Stomach smooth muscle (tissue), 2 donors: ENCODE data around the gene ALG13.
"Not testable (repeated sequence)": the region's sequence is repeated elsewhere in the genome, so short reads cannot be mapped to it uniquely, and the experiment has no call there.

Source experiments
- H3K27ac ChIP-seq: one replicate; pipeline ENCODE4 v1.7.0; 2013; ENCODE audit warnings: mild to moderate bottlenecking, low read length, inconsistent platforms
- H3K27me3 ChIP-seq, 2 donors: one replicate each; pipeline ENCODE4 v1.7.0; 2013; ENCODE audit warnings: low read length in 2 of 2; ENCODE audit not compliant: insufficient read depth in 2 of 2, control insufficient read depth in 1 of 2
- H3K36me3 ChIP-seq, 2 donors: one replicate each; pipeline ENCODE4 v1.7.0; 2013; ENCODE audit warnings: low read length in 2 of 2; ENCODE audit not compliant: control insufficient read depth in 2 of 2, insufficient read depth in 2 of 2
- H3K4me1 ChIP-seq: one replicate; pipeline ENCODE4 v1.7.0; 2013; ENCODE audit warnings: low read length; ENCODE audit not compliant: control insufficient read depth, insufficient read depth
- H3K4me3 ChIP-seq, 2 donors: one replicate each; pipeline ENCODE4 v1.7.0; 2013; ENCODE audit warnings: low read length in 2 of 2
- H3K9ac ChIP-seq, 2 donors: one replicate each; pipeline ENCODE4 v1.7.0; 2013; ENCODE audit warnings: low read length in 2 of 2, mild to moderate bottlenecking in 1 of 2
- H3K9me3 ChIP-seq, 2 donors: one replicate each; pipeline ENCODE4 v1.7.0; 2013; ENCODE audit warnings: low read length in 2 of 2; ENCODE audit not compliant: control insufficient read depth in 2 of 2
- donor health status: healthy.
- donor health status: Pancreatic carcinoma.

The ALG13 gene

GRCh38 chrX:111680988-111681779 is at the start of gene ALG13:
TSS of gene ALG13 (plus strand) at chrX:111681170. CDS start at chrX:111681219, 49 bp downstream.
- H3K4me1 ChIP-seq: peaks cover 4% of the 10 kb centered on the region
- H3K9me3 ChIP-seq: no peaks in the 10 kb centered on the region
- peaks cover 3 to 11% of the 10 kb centered on the region in 2 donors for H3K36me3 ChIP-seq

GRCh38 chrX:111634823-111635729 is 45.9 kb upstream of the ALG13 start:
- H3K4me3 ChIP-seq: no peak overlapping the region
- no peak overlapping the region for H3K9ac ChIP-seq
- H3K27me3 ChIP-seq: no peaks in the 10 kb centered on the region
- H3K36me3 ChIP-seq: no peaks in the 10 kb centered on the region
- H3K4me1 ChIP-seq: no peaks in the 10 kb centered on the region
- no peak overlapping the region for H3K27ac ChIP-seq
- H3K9me3 ChIP-seq: no peaks in the 10 kb centered on the region

More at GRCh38 chrX:111680988-111681779, at the start of gene ALG13:
- Histone ChIP-seq H3K9ac (peak within 1 kb of the TSS; percentile 94 to 99), H3K27ac (peak within 1 kb of the TSS; percentile 99), H3K4me3 (peak within 1 kb of the TSS; percentile 67 to 86), H3K27me3 (no peaks in the 10 kb centered on the region)

- no peaks in the 10 kb centered on the region for H3K9me3 ChIP-seq
- H3K36me3 ChIP-seq: no peaks in the 10 kb centered on the region
- H3K27ac ChIP-seq: no peak overlapping the region
- H3K9ac ChIP-seq: no peak overlapping the region
- H3K4me3 ChIP-seq: no peak overlapping the region
- H3K27me3 ChIP-seq: no peaks in the 10 kb centered on the region
- H3K4me1 ChIP-seq: no peaks in the 10 kb centered on the region
Measured at GRCh38 chrX:111641969-111642368, 39.0 kb upstream of the ALG13 start.

GRCh38 chrX:111645165-111645564 is 35.8 kb upstream of the ALG13 start:
- not testable (repeated sequence) for H3K27ac ChIP-seq, H3K4me3 ChIP-seq, H3K4me1 ChIP-seq, H3K27me3 ChIP-seq, H3K9me3 ChIP-seq, H3K9ac ChIP-seq, H3K36me3 ChIP-seq

- Histone ChIP-seq H3K27ac (no peak overlapping the region), H3K4me1 (no peaks in the 10 kb centered on the region), H3K27me3 (peaks cover 0 to 4% of the 10 kb centered on the region in 2 donors), H3K9ac (no peak overlapping the region), H3K4me3 (no peak overlapping the region), H3K9me3 (peaks cover 0 to 2% of the 10 kb centered on the region in 2 donors), H3K36me3 (no peaks in the 10 kb centered on the region)
Measured at GRCh38 chrX:111645607-111646006, 35.4 kb upstream of the ALG13 start.

GRCh38 chrX:111646515-111646914 is 34.5 kb upstream of the ALG13 start:
- Histone ChIP-seq H3K36me3 (no peaks in the 10 kb centered on the region), H3K9ac (no peak overlapping the region), H3K4me1 (no peaks in the 10 kb centered on the region), H3K27ac (no peak overlapping the region), H3K9me3 (peaks cover 0 to 2% of the 10 kb centered on the region in 2 donors), H3K4me3 (no peak overlapping the region), H3K27me3 (peaks cover 0 to 4% of the 10 kb centered on the region in 2 donors)

- Histone ChIP-seq H3K4me3 (no peak overlapping the region), H3K9ac (no peak overlapping the region), H3K4me1 (no peaks in the 10 kb centered on the region), H3K27me3 (peaks cover 0 to 4% of the 10 kb centered on the region in 2 donors), H3K27ac (no peak overlapping the region), H3K36me3 (no peaks in the 10 kb centered on the region), H3K9me3 (peaks cover 0 to 2% of the 10 kb centered on the region in 2 donors)
Measured at GRCh38 chrX:111648802-111649201, 32.2 kb upstream of the ALG13 start.

- Histone ChIP-seq H3K27ac (no peak overlapping the region), H3K9me3 (peaks cover 0 to 2% of the 10 kb centered on the region in 2 donors), H3K4me1 (no peaks in the 10 kb centered on the region), H3K9ac (no peak overlapping the region), H3K36me3 (no peaks in the 10 kb centered on the region), H3K27me3 (peaks cover 0 to 4% of the 10 kb centered on the region in 2 donors), H3K4me3 (no peak overlapping the region)
Measured at GRCh38 chrX:111649638-111650037, 31.3 kb upstream of the ALG13 start.

- peaks cover 0 to 2% of the 10 kb centered on the region in 2 donors for H3K9me3 ChIP-seq
- H3K4me3 ChIP-seq: no peak overlapping the region
- H3K27ac ChIP-seq: no peak overlapping the region
- no peaks in the 10 kb centered on the region for H3K4me1 ChIP-seq
- H3K9ac ChIP-seq: no peak overlapping the region
- H3K36me3 ChIP-seq: no peaks in the 10 kb centered on the region
- H3K27me3 ChIP-seq: peaks cover 0 to 4% of the 10 kb centered on the region in 2 donors
Measured at GRCh38 chrX:111650845-111651244, 30.1 kb upstream of the ALG13 start.

GRCh38 chrX:111652719-111653118 is 28.3 kb upstream of the ALG13 start:
- Histone ChIP-seq H3K27ac (no peak overlapping the region), H3K9me3 (peaks cover 0 to under 1% of the 10 kb centered on the region in 2 donors), H3K4me1 (no peaks in the 10 kb centered on the region), H3K36me3 (no peaks in the 10 kb centered on the region), H3K27me3 (peaks cover 0 to 4% of the 10 kb centered on the region in 2 donors), H3K9ac (no peak overlapping the region), H3K4me3 (no peak overlapping the region)
